Ishikawa (cell line): ENCODE results near the gene NAPA.

Experiments
- CEBPB ChIP-seq: IDR thresholded peaks from 2 replicates; pipeline ENCODE4 v1.6.1; 2012
- CREB1 ChIP-seq: IDR thresholded peaks from 2 replicates; pipeline ENCODE4 v1.6.1; 2012; ENCODE audit warnings: low read depth
- EGR1 ChIP-seq: IDR thresholded peaks from 2 replicates; pipeline ENCODE4 v1.6.1; 2012
- EP300 ChIP-seq: IDR thresholded peaks from 2 replicates; pipeline ENCODE4 v1.6.1; 2012; ENCODE audit warnings: borderline replicate concordance
- FOXM1 ChIP-seq: IDR thresholded peaks from 2 replicates; pipeline ENCODE4 v1.6.1; 2012; ENCODE audit warnings: low read depth, borderline replicate concordance
- MAX ChIP-seq: IDR thresholded peaks from 2 replicates; pipeline ENCODE4 v1.6.1; 2012
- NFIC ChIP-seq: IDR thresholded peaks from 2 replicates; pipeline ENCODE4 v1.6.1; 2012
- RAD21 ChIP-seq: IDR thresholded peaks from 2 replicates; pipeline ENCODE4 v1.6.1; 2012; ENCODE audit warnings: low read depth
- REST ChIP-seq: IDR thresholded peaks from 2 replicates; pipeline ENCODE4 v1.6.1; 2012; ENCODE audit warnings: low read depth, mild to moderate bottlenecking
- TAF1 ChIP-seq: IDR thresholded peaks from 2 replicates; pipeline ENCODE4 v1.6.1; 2012; ENCODE audit warnings: low read depth, mild to moderate bottlenecking
- TCF12 ChIP-seq: IDR thresholded peaks from 2 replicates; pipeline ENCODE4 v1.6.1; 2012; ENCODE audit warnings: low read depth
- TEAD4 ChIP-seq: IDR thresholded peaks from 2 replicates; pipeline ENCODE4 v1.6.1; 2012
- USF1 ChIP-seq: IDR thresholded peaks from 2 replicates; pipeline ENCODE4 v1.6.1; 2012
- YY1 ChIP-seq: IDR thresholded peaks from 2 replicates; pipeline ENCODE4 v1.6.1; 2012; ENCODE audit warnings: low read depth
- ZBTB7A ChIP-seq: IDR thresholded peaks from 2 replicates; pipeline ENCODE4 v1.6.1; 2012; ENCODE audit warnings: low read depth

Gene NAPA

GRCh38 chr19:47507924-47508553 is 6.8 kb downstream of the NAPA start:
- TF ChIP-seq EP300: no peak
- TF ChIP-seq FOXM1: no peak
- TF ChIP-seq MAX: no peak
- TF ChIP-seq NFIC: no peak
- TF ChIP-seq CEBPB: no peak
- no peak for TF ChIP-seq USF1
- TF ChIP-seq EGR1: no peak
- TF ChIP-seq TAF1: no peak

- TF ChIP-seq MAX: no peak
- no peak for TF ChIP-seq TAF1
- no peak for TF ChIP-seq TEAD4
- no peak for TF ChIP-seq RAD21
- no peak for TF ChIP-seq NFIC
- TF ChIP-seq CREB1: no peak
- no peak for TF ChIP-seq EGR1
- no peak for TF ChIP-seq TCF12
- TF ChIP-seq EP300: no peak
- TF ChIP-seq USF1: no peak
- TF ChIP-seq FOXM1: no peak
- no peak for TF ChIP-seq ZBTB7A
- TF ChIP-seq CEBPB: no peak
- TF ChIP-seq YY1: no peak
- no peak for TF ChIP-seq REST
Measured at GRCh38 chr19:47507012-47507411, 7.9 kb downstream of the NAPA start.

- no peak for TF ChIP-seq YY1
- no peak for TF ChIP-seq TCF12
- TF ChIP-seq EP300: no peak
- no peak for TF ChIP-seq EGR1
- no peak for TF ChIP-seq RAD21
- no peak for TF ChIP-seq TEAD4
- no peak for TF ChIP-seq TAF1
Measured at GRCh38 chr19:47506459-47506858, 8.4 kb downstream of the NAPA start.

GRCh38 chr19:47505506-47505905 is 9.4 kb downstream of the NAPA start:
- no peak for TF ChIP-seq TCF12
- no peak for TF ChIP-seq CEBPB
- TF ChIP-seq EGR1: no peak
- no peak for TF ChIP-seq FOXM1

- TF ChIP-seq FOXM1 (no peak), YY1 (no peak), TAF1 (no peak), TEAD4 (no peak), USF1 (no peak), TCF12 (no peak), CREB1 (no peak), CEBPB (no peak), NFIC (no peak), ZBTB7A (no peak), MAX (no peak), EP300 (no peak), EGR1 (no peak), RAD21 (no peak), REST (no peak)
Measured at GRCh38 chr19:47503826-47504150, 11.1 kb downstream of the NAPA start.
